Choroid plexus epithelial cell (primary cell): ENCODE results near the gene TMTC2.

Source experiments
- DNase-seq: peaks from one replicate; pipeline ENCODE4 v3.0.0-alpha.2; 2010; ENCODE audit warnings: low read depth
- H3K4me3 ChIP-seq: 2 replicates; pipeline ENCODE4 v1.5.1; 2011; ENCODE audit warnings: low read depth, mild to moderate bottlenecking, control low read depth, low read length, moderate library complexity
- CTCF ChIP-seq: conservative IDR thresholded peaks from 2 replicates; pipeline ENCODE4 v1.5.1; 2011; ENCODE audit warnings: low read depth, mild to moderate bottlenecking, control low read depth, inconsistent platforms, low read length, moderate library complexity

The TMTC2 gene

GRCh38 chr12:82663893-82664292, 22.8 kb upstream of the TMTC2 start:
- H3K4me3 ChIP-seq: no peak overlapping the region
- DNase-seq: no peak
- no peak for TF ChIP-seq CTCF

GRCh38 chr12:82665142-82665923, 21.4 kb upstream of the TMTC2 start:
- no peak overlapping the region for H3K4me3 ChIP-seq
- no peak for DNase-seq
- no peak for TF ChIP-seq CTCF

- H3K4me3 ChIP-seq: no peak overlapping the region
- no peak for TF ChIP-seq CTCF
- DNase-seq: no peak
Observed at GRCh38 chr12:82666830-82667229, 19.9 kb upstream of the TMTC2 start.

GRCh38 chr12:82671673-82672195, 15.0 kb upstream of the TMTC2 start:
- no peak for DNase-seq
- no peak overlapping the region for H3K4me3 ChIP-seq
- TF ChIP-seq CTCF: no peak

- H3K4me3 ChIP-seq: no peak overlapping the region
- peak; percentile 24 for DNase-seq
- no peak for TF ChIP-seq CTCF
Observed at GRCh38 chr12:82672811-82673495, 13.8 kb upstream of the TMTC2 start.

GRCh38 chr12:82673698-82674097, 13.0 kb upstream of the TMTC2 start:
- DNase-seq: no peak
- H3K4me3 ChIP-seq: no peak overlapping the region
- no peak for TF ChIP-seq CTCF

GRCh38 chr12:82675246-82675645, 11.5 kb upstream of the TMTC2 start:
- TF ChIP-seq CTCF: no peak
- H3K4me3 ChIP-seq: no peak overlapping the region
- no peak for DNase-seq
